SK-N-SH treated with all-trans-retinoic acid at 6 μM for 48 hours (cell line): ENCODE results near the gene ALX1.

Experiments
- GLIS3 ChIP-seq: fragments of 250-450 bp; sonication (Bioruptor Pico); IDR thresholded peaks from 2 replicates; pipeline ENCODE4 v1.5.0; 2020; ENCODE audit warnings: mild to moderate bottlenecking, moderate library complexity
- OSR1 ChIP-seq: fragments of 250-450 bp; sonication (Bioruptor Pico); IDR thresholded peaks from 2 replicates; pipeline ENCODE4 v1.8.0; 2022; ENCODE audit warnings: moderate library complexity, mild to moderate bottlenecking, inconsistent platforms
- PPARA ChIP-seq: fragments of 250-450 bp; sonication (Bioruptor Pico); IDR thresholded peaks from 2 replicates; pipeline ENCODE4 v1.5.0; 2020; ENCODE audit warnings: mild to moderate bottlenecking, borderline replicate concordance
- TCF4 ChIP-seq: fragments of 250-450 bp; sonication (Bioruptor Pico); IDR thresholded peaks from 2 replicates; pipeline ENCODE4 v1.8.0; 2021; ENCODE audit warnings: mild to moderate bottlenecking, moderate library complexity, borderline replicate concordance
- ZFP3 ChIP-seq: fragments of 250-450 bp; sonication (Bioruptor Pico); IDR thresholded peaks from 2 replicates; pipeline ENCODE4 v1.5.0; 2020; ENCODE audit warnings: mild to moderate bottlenecking, moderate library complexity
- ZFP30 ChIP-seq: fragments of 450-650 bp; formaldehyde crosslinking; IDR thresholded peaks from 2 replicates; pipeline ENCODE4 v1.5.0; 2022; ENCODE audit warnings: mild to moderate bottlenecking, moderate library complexity
- TF ChIP-seq, protein P1 (sequence below): fragments of 250-450 bp; sonication (Bioruptor Pico); IDR thresholded peaks from 2 replicates; pipeline ENCODE4 v1.5.1; 2020; ENCODE audit warnings: low read depth, mild to moderate bottlenecking, moderate library complexity
- TF ChIP-seq, protein P2 (sequence below): fragments of 250-450 bp; sonication (Bioruptor Pico); IDR thresholded peaks from 2 replicates; pipeline ENCODE4 v1.8.0; 2021; ENCODE audit warnings: low read depth, mild to moderate bottlenecking, moderate library complexity, borderline replicate concordance
- TF ChIP-seq, protein P3 (sequence below): fragments of 250-450 bp; sonication (Bioruptor Pico); IDR thresholded peaks from 2 replicates; pipeline ENCODE4 v1.8.0; 2020; ENCODE audit warnings: mild to moderate bottlenecking, moderate library complexity, borderline replicate concordance

DNA sequence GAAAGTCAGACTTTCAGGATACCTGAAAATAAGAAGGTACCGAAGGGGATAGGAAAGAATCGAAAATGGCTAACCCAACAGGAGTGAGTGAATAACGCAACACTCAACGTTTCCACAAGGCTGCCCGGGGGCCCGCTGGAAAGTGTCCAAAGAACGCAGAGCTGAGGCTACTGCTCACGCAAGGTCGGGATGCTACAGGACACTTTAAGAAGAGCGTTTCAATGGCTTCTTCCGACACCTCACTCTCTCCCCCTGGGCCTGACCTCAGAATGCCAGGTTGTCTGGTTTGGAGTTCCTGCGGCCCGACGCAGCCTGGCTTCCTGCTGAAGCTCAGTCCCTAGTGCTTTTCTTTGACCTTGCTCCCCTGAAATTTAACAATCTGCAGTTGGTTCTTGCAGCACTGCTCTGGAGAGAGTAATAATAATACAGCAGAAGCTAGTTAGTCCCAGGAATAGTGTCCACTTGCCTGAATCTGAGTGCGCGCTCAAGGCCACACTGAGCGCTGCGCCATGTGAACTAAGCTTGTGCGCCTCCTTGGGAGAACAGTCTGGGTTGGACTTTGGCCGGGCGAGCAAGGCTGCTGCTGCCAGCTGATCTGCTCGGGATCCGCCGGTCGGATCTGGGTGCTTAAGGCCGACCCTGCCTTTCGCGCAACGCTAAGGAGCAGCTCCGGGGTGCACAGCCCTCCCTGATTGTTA, 2.0 kb upstream of the ALX1 start:
- TF ChIP-seq GLIS3 (CRISPR knock-in tag) (no peak), ZFP3 (CRISPR knock-in tag) (no peak), OSR1 (CRISPR knock-in tag) (no peak), TCF4 (CRISPR knock-in tag) (no peak), PPARA (CRISPR knock-in tag) (no peak), ZFP30 (CRISPR knock-in tag) (no peak)
- TF ChIP-seq, protein P1, sequence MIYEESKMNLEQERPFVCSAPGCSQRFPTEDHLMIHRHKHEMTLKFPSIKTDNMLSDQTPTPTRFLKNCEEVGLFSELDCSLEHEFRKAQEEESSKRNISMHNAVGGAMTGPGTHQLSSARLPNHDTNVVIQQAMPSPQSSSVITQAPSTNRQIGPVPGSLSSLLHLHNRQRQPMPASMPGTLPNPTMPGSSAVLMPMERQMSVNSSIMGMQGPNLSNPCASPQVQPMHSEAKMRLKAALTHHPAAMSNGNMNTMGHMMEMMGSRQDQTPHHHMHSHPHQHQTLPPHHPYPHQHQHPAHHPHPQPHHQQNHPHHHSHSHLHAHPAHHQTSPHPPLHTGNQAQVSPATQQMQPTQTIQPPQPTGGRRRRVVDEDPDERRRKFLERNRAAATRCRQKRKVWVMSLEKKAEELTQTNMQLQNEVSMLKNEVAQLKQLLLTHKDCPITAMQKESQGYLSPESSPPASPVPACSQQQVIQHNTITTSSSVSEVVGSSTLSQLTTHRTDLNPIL (CRISPR knock-in tag): no peak
- TF ChIP-seq, protein P2, sequence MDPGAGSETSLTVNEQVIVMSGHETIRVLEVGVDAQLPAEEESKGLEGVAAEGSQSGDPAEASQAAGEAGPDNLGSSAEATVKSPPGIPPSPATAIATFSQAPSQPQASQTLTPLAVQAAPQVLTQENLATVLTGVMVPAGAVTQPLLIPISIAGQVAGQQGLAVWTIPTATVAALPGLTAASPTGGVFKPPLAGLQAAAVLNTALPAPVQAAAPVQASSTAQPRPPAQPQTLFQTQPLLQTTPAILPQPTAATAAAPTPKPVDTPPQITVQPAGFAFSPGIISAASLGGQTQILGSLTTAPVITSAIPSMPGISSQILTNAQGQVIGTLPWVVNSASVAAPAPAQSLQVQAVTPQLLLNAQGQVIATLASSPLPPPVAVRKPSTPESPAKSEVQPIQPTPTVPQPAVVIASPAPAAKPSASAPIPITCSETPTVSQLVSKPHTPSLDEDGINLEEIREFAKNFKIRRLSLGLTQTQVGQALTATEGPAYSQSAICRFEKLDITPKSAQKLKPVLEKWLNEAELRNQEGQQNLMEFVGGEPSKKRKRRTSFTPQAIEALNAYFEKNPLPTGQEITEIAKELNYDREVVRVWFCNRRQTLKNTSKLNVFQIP (CRISPR knock-in tag): no peak
- TF ChIP-seq, protein P3, sequence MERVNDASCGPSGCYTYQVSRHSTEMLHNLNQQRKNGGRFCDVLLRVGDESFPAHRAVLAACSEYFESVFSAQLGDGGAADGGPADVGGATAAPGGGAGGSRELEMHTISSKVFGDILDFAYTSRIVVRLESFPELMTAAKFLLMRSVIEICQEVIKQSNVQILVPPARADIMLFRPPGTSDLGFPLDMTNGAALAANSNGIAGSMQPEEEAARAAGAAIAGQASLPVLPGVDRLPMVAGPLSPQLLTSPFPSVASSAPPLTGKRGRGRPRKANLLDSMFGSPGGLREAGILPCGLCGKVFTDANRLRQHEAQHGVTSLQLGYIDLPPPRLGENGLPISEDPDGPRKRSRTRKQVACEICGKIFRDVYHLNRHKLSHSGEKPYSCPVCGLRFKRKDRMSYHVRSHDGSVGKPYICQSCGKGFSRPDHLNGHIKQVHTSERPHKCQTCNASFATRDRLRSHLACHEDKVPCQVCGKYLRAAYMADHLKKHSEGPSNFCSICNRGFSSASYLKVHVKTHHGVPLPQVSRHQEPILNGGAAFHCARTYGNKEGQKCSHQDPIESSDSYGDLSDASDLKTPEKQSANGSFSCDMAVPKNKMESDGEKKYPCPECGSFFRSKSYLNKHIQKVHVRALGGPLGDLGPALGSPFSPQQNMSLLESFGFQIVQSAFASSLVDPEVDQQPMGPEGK: no peak
